A549 (cell line): Measurements from ENCODE around the gene BEST3. TPM values are rescaled to one million over a fixed set of nuclear protein-coding genes. Genes with fewer than 3 reads are reported as not detected.

Source experiments
- ATAC-seq, 2 experiments: fragments of 200-7000 bp in 1 of 2; fragments of >200 bp in 1 of 2; cut with Nextera tagmentation in 1 of 2; cut with Tn5 transposase in 1 of 2; 3 replicates each; pipeline versions ENCODE4 v1.8.0 to v1.9.1; 2018 to 2020; ENCODE audit warnings: mild to moderate bottlenecking in 1 of 2, moderate library complexity in 1 of 2
- CTCF ChIA-PET: fragments of 300-600 bp; sonication (Branson Sonifier 250); formaldehyde crosslinking; extraction: SDS; loops from one replicate; lab custom pipeline; 2021; ENCODE audit warnings: antibody characterized with exemption, inconsistent platforms; lab: Yijun Ruan, JAX
- POLR2A ChIA-PET: fragments of 350-600 bp; formaldehyde crosslinking; extraction: SDS; loops from one replicate; lab custom pipeline; 2021; ENCODE audit warnings: antibody characterized with exemption, inconsistent platforms; lab: Yijun Ruan, JAX
- DNase-seq, 2 experiments: peaks; one replicate each; pipeline versions ENCODE4 v3.0.0 to v3.0.0-alpha.2; 2011 to 2016; ENCODE audit warnings: low read depth in 1 of 2, low spot score in 1 of 2
- FAIRE-seq: peaks from 2 replicates; lab custom pipeline; 2011; peaks lifted over from hg19 to GRCh38; lab: Jason Lieb, UNC
- H3K27ac ChIP-seq, 2 experiments: fragments of >200 bp; sonication (Bioruptor Twin); formaldehyde crosslinking; 3 replicates each; pipeline ENCODE4 v1.5.1; 2016 to 2017
- H3K4me1 ChIP-seq: fragments of >200 bp; sonication (Bioruptor Twin); formaldehyde crosslinking; 3 replicates; pipeline ENCODE4 v1.6.1; 2016
- H3K4me2 ChIP-seq: fragments of >200 bp; sonication (Bioruptor Twin); formaldehyde crosslinking; 3 replicates; pipeline ENCODE4 v1.6.1; 2016
- H3K4me3 ChIP-seq: fragments of >200 bp; sonication (Bioruptor Twin); formaldehyde crosslinking; 3 replicates; pipeline ENCODE4 v1.5.1; 2016
- H3K9me3 ChIP-seq: fragments of >200 bp; sonication (Bioruptor Twin); formaldehyde crosslinking; 3 replicates; pipeline ENCODE4 v1.6.1; 2016
- EHF ChIP-seq: fragments of 250-450 bp; sonication (Bioruptor Pico); IDR thresholded peaks from 2 replicates; pipeline ENCODE4 v1.5.0; 2020; ENCODE audit warnings: mild to moderate bottlenecking
- EP300 ChIP-seq, 2 experiments: fragments of >200 bp; sonication (Bioruptor Twin); formaldehyde crosslinking; IDR thresholded peaks; 2 replicates in 1 of 2; 3 replicates in 1 of 2; pipeline ENCODE4 v1.6.1; 2016 to 2017
- ESRRA ChIP-seq: fragments of 150-350 bp; IDR thresholded peaks from 2 replicates; pipeline ENCODE4 v1.6.1; 2014; ENCODE audit warnings: mild to moderate bottlenecking, low read length, borderline replicate concordance
- FOSL2 ChIP-seq, 2 experiments: fragments of 450-650 bp in 1 of 2; fragments of >200 bp in 1 of 2; sonication (Bioruptor Twin) in 1 of 2; formaldehyde crosslinking; IDR thresholded peaks; 2 replicates each; pipeline versions ENCODE4 v1.5.0 to v1.6.1; 2016 to 2020; ENCODE audit warnings: mild to moderate bottlenecking in 1 of 2, moderate library complexity in 1 of 2
- FOXS1 ChIP-seq: fragments of 250-450 bp; sonication (Bioruptor Pico); IDR thresholded peaks from 2 replicates; pipeline ENCODE4 v1.5.0; 2020; ENCODE audit warnings: mild to moderate bottlenecking, moderate library complexity
- GATA3 ChIP-seq: IDR thresholded peaks from 2 replicates; pipeline ENCODE4 v1.6.1; 2012; ENCODE audit warnings: borderline replicate concordance
- HEYL ChIP-seq: fragments of 250-450 bp; sonication (Bioruptor Pico); IDR thresholded peaks from 2 replicates; pipeline ENCODE4 v1.8.0; 2021; ENCODE audit warnings: mild to moderate bottlenecking, moderate library complexity
- HOXA7 ChIP-seq: fragments of 250-450 bp; sonication (Bioruptor Pico); IDR thresholded peaks from 2 replicates; pipeline ENCODE4 v1.5.0; 2020; ENCODE audit warnings: mild to moderate bottlenecking, moderate library complexity
- HOXB13 ChIP-seq: fragments of 250-450 bp; sonication (Bioruptor Pico); IDR thresholded peaks from 2 replicates; pipeline ENCODE4 v1.5.0; 2020; ENCODE audit warnings: low read depth, mild to moderate bottlenecking, moderate library complexity
- JUN ChIP-seq, 2 experiments: fragments of >200 bp; sonication (Bioruptor Twin); formaldehyde crosslinking; IDR thresholded peaks; 2 replicates in 1 of 2; 3 replicates in 1 of 2; pipeline ENCODE4 v1.6.1; 2016 to 2017
- JUNB ChIP-seq: fragments of >200 bp; sonication (Bioruptor Twin); formaldehyde crosslinking; IDR thresholded peaks from 2 replicates; pipeline ENCODE4 v1.6.1; 2016
- KDM5A ChIP-seq: fragments of 200-600 bp; sonication (generic); IDR thresholded peaks from 2 replicates; pipeline ENCODE4 v1.6.1; 2016; ENCODE audit warnings: antibody characterized with exemption, mild to moderate bottlenecking
- MAFK ChIP-seq: fragments of 450-650 bp; IDR thresholded peaks from 2 replicates; pipeline ENCODE4 v1.6.1; 2014; ENCODE audit not compliant: partially characterized antibody
- MYC ChIP-seq: IDR thresholded peaks from 2 replicates; pipeline ENCODE4 v1.6.1; 2012; ENCODE audit warnings: mild to moderate bottlenecking, inconsistent platforms, low read length, improper control_type of control experiment, borderline replicate concordance
- NPAS2 ChIP-seq: fragments of 250-450 bp; sonication (Bioruptor Pico); IDR thresholded peaks from 2 replicates; pipeline ENCODE4 v1.8.0; 2022; ENCODE audit warnings: mild to moderate bottlenecking, moderate library complexity, borderline replicate concordance
- POLR2A ChIP-seq: IDR thresholded peaks from 2 replicates; pipeline ENCODE4 v1.6.1; 2012; ENCODE audit warnings: mild to moderate bottlenecking, low read length
- RAD21 ChIP-seq, 2 experiments: fragments of >200 bp in 1 of 2; sonication (Bioruptor Twin) in 1 of 2; formaldehyde crosslinking in 1 of 2; IDR thresholded peaks in 1 of 2; conservative IDR thresholded peaks in 1 of 2; 2 replicates in 1 of 2; 3 replicates in 1 of 2; pipeline ENCODE4 v1.6.1; 2012 to 2018; ENCODE audit warnings: inconsistent platforms in 1 of 2
- ZFP36 ChIP-seq: fragments of 450-650 bp; IDR thresholded peaks from 2 replicates; pipeline ENCODE4 v1.6.1; 2014; ENCODE audit warnings: borderline replicate concordance; ENCODE audit not compliant: partially characterized antibody
- WGBS: methylation state at CpG from one replicate; pipeline ENCODE4 v1.1.6; 2017; ENCODE audit errors: missing lambda C conversion rate; 5-methylcytosine and 5-hydroxymethylcytosine counted together
- polyA plus RNA-seq, 4 experiments: library from polyadenylated mRNA; depleted of rRNA in 3 of 4; stranded (reverse); fragments of >200 nt; fragmentation: RNase III in 1 of 4; extraction: RNeasy Plus Mini Kit Qiagen cat#74134 plus additional on column Dnase treatment in 1 of 4; gene quantifications; 2 replicates in 3 of 4; 3 replicates in 1 of 4; pipeline ENCODE4 v1.2.3, GENCODE V29; 2011 to 2017
- TF ChIP-seq, protein P1 (sequence below): fragments of 200-600 bp; sonication (generic); IDR thresholded peaks from 2 replicates; pipeline ENCODE4 v1.6.1; 2016; ENCODE audit warnings: antibody characterized with exemption, mild to moderate bottlenecking, moderate library complexity
- TF ChIP-seq, protein P2 (sequence below): IDR thresholded peaks from 2 replicates; pipeline ENCODE4 v1.6.1; 2012; ENCODE audit warnings: low read depth, borderline replicate concordance
- TF ChIP-seq, protein P3 (sequence below): IDR thresholded peaks from 2 replicates; pipeline ENCODE4 v1.6.1; 2012
- TF ChIP-seq, protein P4 (sequence below): fragments of >200 bp; sonication (Bioruptor Twin); formaldehyde crosslinking; IDR thresholded peaks from 3 replicates; pipeline ENCODE4 v1.5.1; 2016
- TF ChIP-seq, protein P5 (sequence below): fragments of 150-350 bp; IDR thresholded peaks from 2 replicates; pipeline ENCODE4 v1.6.1; 2014; ENCODE audit warnings: low read depth, mild to moderate bottlenecking, low read length
- TF ChIP-seq, protein P6 (sequence below): fragments of 250-450 bp; sonication (Bioruptor Pico); IDR thresholded peaks from 2 replicates; pipeline ENCODE4 v1.5.0; 2020; ENCODE audit warnings: low read depth, mild to moderate bottlenecking, moderate library complexity

The BEST3 gene
- polyA plus RNA-seq, 2 of the 4 experiments (the other 2 are of a cell fraction), result 0.57 to 1.2 TPM

DNA sequence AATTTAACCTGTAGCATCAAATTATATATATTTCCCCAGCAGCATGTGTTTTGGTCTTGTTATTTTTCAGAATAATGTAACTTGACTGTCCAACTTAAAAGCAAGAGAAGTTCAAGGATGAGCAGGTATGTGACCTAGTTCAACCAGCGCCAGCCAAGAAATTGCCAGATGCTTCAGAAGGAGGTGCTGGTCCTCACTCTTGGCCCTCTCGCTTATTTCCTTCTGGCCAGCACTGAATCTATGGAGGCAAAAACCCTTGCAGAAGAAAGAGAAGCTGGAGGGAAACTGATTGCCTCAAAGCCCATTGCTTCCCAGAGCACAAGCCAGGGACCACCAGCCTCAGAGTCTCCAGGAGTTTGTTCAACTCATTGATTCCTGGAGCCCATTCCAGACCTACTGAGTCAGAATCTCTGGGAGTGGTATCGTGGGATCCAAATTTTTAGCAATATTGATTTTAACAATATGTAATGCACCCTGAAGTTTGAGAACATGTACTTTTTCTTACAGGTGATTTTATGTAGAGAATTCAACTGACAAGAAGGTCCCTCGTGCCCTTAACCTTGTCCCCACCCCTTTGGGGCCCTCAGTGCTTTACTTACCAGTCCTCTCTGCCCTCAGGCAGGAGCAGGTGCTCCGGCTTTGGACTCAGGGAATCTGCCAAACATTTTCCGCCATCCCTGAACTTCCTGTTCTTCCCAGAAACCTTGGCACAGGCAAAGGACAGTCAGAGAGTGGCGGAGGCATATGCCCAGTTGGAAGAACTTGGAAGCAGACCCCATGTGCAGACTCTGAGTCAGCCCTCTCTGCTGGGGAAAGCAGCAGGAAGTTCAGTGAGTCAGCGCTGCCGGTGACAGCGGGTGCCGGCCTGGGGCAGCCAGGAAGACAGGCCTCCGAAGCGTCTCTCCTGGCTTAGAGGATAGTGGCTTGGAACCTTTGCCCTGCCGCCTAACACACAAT is 10.4 kb downstream of the BEST3 start:
- WGBS, result 19% methylated on average over 14 of the region's 14 CpGs
- no peak for FAIRE-seq
- Histone ChIP-seq H3K4me2 (peak overlapping the region; percentile 79), H3K27ac (peak overlapping the region; percentile 85 to 87), H3K4me3 (peak overlapping the region; percentile 11; the same call in 2 of the 3 replicates), H3K4me1 (peaks cover 53% of the 10 kb centered on the region), H3K9me3 (no peaks in the 10 kb centered on the region)
- DNase-seq, result peak; percentile 86 to 91
- ChIA-PET CTCF (no interaction called here), POLR2A (no interaction called here)
- ATAC-seq, result peak; percentile 99
- TF ChIP-seq EP300 (IDR thresholded peaks at IDR 0.05) (peak in 1 of 2 experiments; percentile 16; a peak in 2 of 5 replicates), JUN (IDR thresholded peaks at IDR 0.05) (peak in 1 of 2 experiments; percentile 56; a peak in 1 of 5 replicates), FOXS1 (CRISPR knock-in tag) (no peak), MYC (0 out of 2 replicates have a peak, but pooled peaks have one; percentile 55), EHF (CRISPR knock-in tag) (peak; percentile 32; the same call in 1 of the 2 replicates), GATA3 (peak; percentile 67; the same call in 1 of the 2 replicates), RAD21 (conservative IDR thresholded peaks at IDR 0.05 in 1 of 2, IDR thresholded peaks at IDR 0.05 in 1 of 2) (no peak), FOSL2 (IDR thresholded peaks at IDR 0.05) (peak; percentile 83), FOSL2 (CRISPR knock-in tag; IDR thresholded peaks at IDR 0.05) (peak; percentile 96), MAFK (peak; percentile 67), JUNB (peak; percentile 84), NPAS2 (CRISPR knock-in tag) (no peak)
- TF ChIP-seq, protein P1, sequence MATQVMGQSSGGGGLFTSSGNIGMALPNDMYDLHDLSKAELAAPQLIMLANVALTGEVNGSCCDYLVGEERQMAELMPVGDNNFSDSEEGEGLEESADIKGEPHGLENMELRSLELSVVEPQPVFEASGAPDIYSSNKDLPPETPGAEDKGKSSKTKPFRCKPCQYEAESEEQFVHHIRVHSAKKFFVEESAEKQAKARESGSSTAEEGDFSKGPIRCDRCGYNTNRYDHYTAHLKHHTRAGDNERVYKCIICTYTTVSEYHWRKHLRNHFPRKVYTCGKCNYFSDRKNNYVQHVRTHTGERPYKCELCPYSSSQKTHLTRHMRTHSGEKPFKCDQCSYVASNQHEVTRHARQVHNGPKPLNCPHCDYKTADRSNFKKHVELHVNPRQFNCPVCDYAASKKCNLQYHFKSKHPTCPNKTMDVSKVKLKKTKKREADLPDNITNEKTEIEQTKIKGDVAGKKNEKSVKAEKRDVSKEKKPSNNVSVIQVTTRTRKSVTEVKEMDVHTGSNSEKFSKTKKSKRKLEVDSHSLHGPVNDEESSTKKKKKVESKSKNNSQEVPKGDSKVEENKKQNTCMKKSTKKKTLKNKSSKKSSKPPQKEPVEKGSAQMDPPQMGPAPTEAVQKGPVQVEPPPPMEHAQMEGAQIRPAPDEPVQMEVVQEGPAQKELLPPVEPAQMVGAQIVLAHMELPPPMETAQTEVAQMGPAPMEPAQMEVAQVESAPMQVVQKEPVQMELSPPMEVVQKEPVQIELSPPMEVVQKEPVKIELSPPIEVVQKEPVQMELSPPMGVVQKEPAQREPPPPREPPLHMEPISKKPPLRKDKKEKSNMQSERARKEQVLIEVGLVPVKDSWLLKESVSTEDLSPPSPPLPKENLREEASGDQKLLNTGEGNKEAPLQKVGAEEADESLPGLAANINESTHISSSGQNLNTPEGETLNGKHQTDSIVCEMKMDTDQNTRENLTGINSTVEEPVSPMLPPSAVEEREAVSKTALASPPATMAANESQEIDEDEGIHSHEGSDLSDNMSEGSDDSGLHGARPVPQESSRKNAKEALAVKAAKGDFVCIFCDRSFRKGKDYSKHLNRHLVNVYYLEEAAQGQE, result no peak
- TF ChIP-seq, protein P2, sequence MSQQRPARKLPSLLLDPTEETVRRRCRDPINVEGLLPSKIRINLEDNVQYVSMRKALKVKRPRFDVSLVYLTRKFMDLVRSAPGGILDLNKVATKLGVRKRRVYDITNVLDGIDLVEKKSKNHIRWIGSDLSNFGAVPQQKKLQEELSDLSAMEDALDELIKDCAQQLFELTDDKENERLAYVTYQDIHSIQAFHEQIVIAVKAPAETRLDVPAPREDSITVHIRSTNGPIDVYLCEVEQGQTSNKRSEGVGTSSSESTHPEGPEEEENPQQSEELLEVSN, result peak; percentile 79
- TF ChIP-seq, protein P3, sequence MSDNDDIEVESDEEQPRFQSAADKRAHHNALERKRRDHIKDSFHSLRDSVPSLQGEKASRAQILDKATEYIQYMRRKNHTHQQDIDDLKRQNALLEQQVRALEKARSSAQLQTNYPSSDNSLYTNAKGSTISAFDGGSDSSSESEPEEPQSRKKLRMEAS, result peak; percentile 92
- TF ChIP-seq, protein P4, sequence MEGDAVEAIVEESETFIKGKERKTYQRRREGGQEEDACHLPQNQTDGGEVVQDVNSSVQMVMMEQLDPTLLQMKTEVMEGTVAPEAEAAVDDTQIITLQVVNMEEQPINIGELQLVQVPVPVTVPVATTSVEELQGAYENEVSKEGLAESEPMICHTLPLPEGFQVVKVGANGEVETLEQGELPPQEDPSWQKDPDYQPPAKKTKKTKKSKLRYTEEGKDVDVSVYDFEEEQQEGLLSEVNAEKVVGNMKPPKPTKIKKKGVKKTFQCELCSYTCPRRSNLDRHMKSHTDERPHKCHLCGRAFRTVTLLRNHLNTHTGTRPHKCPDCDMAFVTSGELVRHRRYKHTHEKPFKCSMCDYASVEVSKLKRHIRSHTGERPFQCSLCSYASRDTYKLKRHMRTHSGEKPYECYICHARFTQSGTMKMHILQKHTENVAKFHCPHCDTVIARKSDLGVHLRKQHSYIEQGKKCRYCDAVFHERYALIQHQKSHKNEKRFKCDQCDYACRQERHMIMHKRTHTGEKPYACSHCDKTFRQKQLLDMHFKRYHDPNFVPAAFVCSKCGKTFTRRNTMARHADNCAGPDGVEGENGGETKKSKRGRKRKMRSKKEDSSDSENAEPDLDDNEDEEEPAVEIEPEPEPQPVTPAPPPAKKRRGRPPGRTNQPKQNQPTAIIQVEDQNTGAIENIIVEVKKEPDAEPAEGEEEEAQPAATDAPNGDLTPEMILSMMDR, result no peak

DNA sequence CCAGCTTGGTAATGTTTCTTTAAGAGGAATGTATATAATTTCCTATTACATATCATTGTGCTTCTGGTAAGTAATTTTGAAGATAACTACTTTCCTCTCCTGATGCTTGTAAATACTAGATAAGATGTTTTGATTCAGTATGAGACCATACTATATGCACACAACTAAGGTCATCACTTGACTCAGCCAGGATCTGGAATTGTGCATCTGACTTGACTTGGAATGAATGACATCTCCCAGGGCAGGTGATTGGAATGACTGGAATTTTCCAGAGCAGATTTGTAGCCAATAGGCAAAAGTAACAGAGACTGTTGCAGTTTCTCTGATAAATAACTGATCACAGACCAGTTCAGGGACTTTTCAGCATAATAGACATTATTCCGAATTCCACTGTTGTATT is 11.1 kb downstream of the BEST3 start:
- Histone ChIP-seq H3K4me1 (peaks cover 53% of the 10 kb centered on the region), H3K27ac (peak overlapping the region; percentile 85 to 87)
- TF ChIP-seq HEYL (CRISPR knock-in tag), result no peak
- no peak for TF ChIP-seq ZFP36
- TF ChIP-seq HOXA7 (CRISPR knock-in tag), result no peak
- TF ChIP-seq POLR2A, result no peak
- TF ChIP-seq KDM5A, result no peak
- no peak for TF ChIP-seq ESRRA
- TF ChIP-seq, protein P5, sequence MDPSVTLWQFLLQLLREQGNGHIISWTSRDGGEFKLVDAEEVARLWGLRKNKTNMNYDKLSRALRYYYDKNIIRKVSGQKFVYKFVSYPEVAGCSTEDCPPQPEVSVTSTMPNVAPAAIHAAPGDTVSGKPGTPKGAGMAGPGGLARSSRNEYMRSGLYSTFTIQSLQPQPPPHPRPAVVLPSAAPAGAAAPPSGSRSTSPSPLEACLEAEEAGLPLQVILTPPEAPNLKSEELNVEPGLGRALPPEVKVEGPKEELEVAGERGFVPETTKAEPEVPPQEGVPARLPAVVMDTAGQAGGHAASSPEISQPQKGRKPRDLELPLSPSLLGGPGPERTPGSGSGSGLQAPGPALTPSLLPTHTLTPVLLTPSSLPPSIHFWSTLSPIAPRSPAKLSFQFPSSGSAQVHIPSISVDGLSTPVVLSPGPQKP, result no peak
- TF ChIP-seq, protein P4, result no peak
- no peak for TF ChIP-seq HOXB13
- TF ChIP-seq, protein P6, sequence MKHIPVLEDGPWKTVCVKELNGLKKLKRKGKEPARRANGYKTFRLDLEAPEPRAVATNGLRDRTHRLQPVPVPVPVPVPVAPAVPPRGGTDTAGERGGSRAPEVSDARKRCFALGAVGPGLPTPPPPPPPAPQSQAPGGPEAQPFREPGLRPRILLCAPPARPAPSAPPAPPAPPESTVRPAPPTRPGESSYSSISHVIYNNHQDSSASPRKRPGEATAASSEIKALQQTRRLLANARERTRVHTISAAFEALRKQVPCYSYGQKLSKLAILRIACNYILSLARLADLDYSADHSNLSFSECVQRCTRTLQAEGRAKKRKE (CRISPR knock-in tag), result no peak

More for the DNA sequence above, 11.1 kb downstream of the BEST3 start:
- Histone ChIP-seq H3K4me3 (no peak overlapping the region), H3K4me2 (peak overlapping the region; percentile 79), H3K9me3 (no peaks in the 10 kb centered on the region)
- 74% methylated on average over 1 of the region's 1 CpG for WGBS
- FAIRE-seq (no peak), ATAC-seq (peak in 1 of 2 experiments; percentile 10; a peak in 2 of 6 replicates), DNase-seq (no peak)
- POLR2A ChIA-PET, result no interaction called here
- CTCF ChIA-PET, result interaction anchor here (1.1 kb wide), 1 partner anchor 8 kb away, joined by 5 read pairs; no protein-coding TSS in a partner anchor
